Measurements from ENCODE around the gene EPHB1. TPM values are rescaled to one million over a fixed set of nuclear protein-coding genes. Genes with fewer than 3 reads are reported as not detected.

The EPHB1 gene
- total RNA-seq, 4 donors from 2014 or later, result 0.30 to 5.3 (median 2.6) TPM

DNA sequence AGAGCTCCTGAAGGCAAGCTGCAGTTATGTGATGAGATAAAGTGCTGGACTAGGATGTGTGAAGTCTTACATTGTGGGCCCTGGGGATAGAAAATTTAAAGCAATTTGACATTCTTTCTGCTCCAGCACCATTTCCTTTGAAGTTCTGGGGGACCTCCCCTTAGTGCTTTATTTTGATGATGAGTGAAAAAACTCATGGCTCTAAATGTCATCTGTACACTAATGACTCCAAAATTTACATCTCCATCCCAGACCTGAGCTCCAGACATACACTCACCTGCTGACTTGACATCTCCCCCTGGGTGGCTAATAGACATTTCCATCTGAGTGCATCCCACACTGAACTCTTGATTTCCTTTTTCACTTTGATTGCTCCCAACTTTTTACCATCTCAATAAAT lies 276.4 kb downstream of the EPHB1 start:
- Histone ChIP-seq H3K4me3 (no peak overlapping the region), H3K27ac (no peak overlapping the region), H3K36me3 (no peaks in the 10 kb centered on the region), H3K9me3 (peaks cover 0 to 24% (median 0%) of the 10 kb centered on the region in 4 donors), H3K4me1 (no peaks in the 10 kb centered on the region), H3K27me3 (no peaks in the 10 kb centered on the region)
- TF ChIP-seq POLR2A (IDR thresholded peaks at IDR 0.05) (no peak), EP300 (IDR thresholded peaks at IDR 0.05) (no peak)
- TF ChIP-seq, protein P1, sequence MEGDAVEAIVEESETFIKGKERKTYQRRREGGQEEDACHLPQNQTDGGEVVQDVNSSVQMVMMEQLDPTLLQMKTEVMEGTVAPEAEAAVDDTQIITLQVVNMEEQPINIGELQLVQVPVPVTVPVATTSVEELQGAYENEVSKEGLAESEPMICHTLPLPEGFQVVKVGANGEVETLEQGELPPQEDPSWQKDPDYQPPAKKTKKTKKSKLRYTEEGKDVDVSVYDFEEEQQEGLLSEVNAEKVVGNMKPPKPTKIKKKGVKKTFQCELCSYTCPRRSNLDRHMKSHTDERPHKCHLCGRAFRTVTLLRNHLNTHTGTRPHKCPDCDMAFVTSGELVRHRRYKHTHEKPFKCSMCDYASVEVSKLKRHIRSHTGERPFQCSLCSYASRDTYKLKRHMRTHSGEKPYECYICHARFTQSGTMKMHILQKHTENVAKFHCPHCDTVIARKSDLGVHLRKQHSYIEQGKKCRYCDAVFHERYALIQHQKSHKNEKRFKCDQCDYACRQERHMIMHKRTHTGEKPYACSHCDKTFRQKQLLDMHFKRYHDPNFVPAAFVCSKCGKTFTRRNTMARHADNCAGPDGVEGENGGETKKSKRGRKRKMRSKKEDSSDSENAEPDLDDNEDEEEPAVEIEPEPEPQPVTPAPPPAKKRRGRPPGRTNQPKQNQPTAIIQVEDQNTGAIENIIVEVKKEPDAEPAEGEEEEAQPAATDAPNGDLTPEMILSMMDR (IDR thresholded peaks at IDR 0.05), result no peak
- no peak for DNase-seq (ENCODE audit: low spot score in 2 of 2)

DNA sequence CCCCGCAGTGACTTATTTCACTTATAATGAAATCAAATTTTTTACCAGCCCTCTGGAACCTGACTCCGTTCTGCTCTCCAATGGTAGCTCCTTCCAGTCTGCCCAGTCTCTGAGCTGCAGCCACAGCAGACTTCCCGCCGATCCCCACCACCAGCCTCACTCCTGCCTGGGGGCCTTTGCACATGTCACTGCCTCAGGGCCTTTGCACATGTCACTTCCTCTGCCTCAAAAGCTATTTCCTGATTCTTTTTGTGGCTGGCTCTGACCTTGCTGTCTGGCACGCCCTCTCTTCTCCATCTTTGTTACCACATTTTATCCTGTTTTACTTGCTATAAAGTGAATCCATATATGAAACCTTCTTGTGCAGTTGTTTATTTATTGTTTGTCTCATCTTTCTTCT lies 277.4 kb downstream of the EPHB1 start:
- no peaks in the 10 kb centered on the region for H3K27me3 ChIP-seq
- no peaks in the 10 kb centered on the region for H3K4me1 ChIP-seq
- H3K36me3 ChIP-seq, result no peaks in the 10 kb centered on the region
- 86% methylated on average over 5 of the region's 5 CpGs for WGBS, 2 donors
- H3K9me3 ChIP-seq, result peaks cover 0 to 27% (median 0%) of the 10 kb centered on the region in 4 donors
- TF ChIP-seq, protein P1 (IDR thresholded peaks at IDR 0.05), result no peak
- no peak for TF ChIP-seq POLR2A (IDR thresholded peaks at IDR 0.05)
- TF ChIP-seq EP300 (IDR thresholded peaks at IDR 0.05), result no peak
- H3K4me3 ChIP-seq, result no peak overlapping the region
- DNase-seq (ENCODE audit: low spot score in 2 of 2), result no peak
- H3K27ac ChIP-seq, result no peak overlapping the region

DNA sequence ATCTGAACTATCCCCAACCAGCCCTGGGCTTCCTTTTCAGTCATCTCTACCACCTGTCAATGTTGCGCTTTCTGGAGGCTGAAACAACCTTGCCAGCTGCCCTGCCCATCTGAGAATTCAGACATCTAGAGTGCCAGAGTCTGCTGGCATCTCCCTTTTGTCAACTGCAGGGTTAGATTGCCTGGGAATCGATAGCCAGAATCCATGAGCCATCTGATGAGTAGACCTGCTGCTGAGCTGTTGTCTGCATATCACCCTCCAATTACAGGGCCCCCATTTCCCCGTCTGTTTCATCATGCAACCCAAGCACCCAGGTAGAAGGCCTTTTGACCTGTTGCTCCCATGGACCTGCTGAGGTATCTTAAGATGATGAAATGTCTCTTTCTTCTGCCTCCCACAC lies 280.1 kb downstream of the EPHB1 start:
- H3K4me3 ChIP-seq, result no peak overlapping the region
- H3K4me1 ChIP-seq, result no peaks in the 10 kb centered on the region
- no peaks in the 10 kb centered on the region for H3K36me3 ChIP-seq
- WGBS, 2 donors, result 72 to 90% methylated on average over 3 of the region's 3 CpGs
- H3K27me3 ChIP-seq, result no peaks in the 10 kb centered on the region
- H3K27ac ChIP-seq, result no peak overlapping the region
- no peak for DNase-seq (ENCODE audit: low spot score in 2 of 2)
- TF ChIP-seq POLR2A (IDR thresholded peaks at IDR 0.05) (no peak), EP300 (IDR thresholded peaks at IDR 0.05) (no peak)
- TF ChIP-seq, protein P1 (IDR thresholded peaks at IDR 0.05), result no peak
- H3K9me3 ChIP-seq, result peaks cover 0 to 22% (median 0%) of the 10 kb centered on the region in 4 donors

DNA sequence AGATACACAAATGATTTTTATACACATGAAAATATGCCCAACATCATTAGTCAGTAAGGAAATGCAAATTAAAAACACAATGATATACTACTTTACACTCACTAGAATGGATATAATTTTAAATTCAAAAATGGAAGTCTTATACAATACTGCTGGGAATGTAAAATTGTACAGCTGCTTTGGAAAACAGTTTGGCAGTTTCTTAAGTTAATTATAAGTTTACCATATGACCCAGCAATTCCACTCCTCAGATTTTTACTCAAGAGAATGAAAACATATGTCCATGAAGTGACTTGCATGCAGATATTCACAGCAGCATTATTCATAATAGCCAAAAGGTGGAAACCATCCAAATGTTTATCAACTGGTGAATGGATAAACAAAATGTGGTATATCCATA lies 281.3 kb downstream of the EPHB1 start:
- Histone ChIP-seq H3K9me3 (peaks cover 0 to 22% (median 0%) of the 10 kb centered on the region in 4 donors), H3K27me3 (no peaks in the 10 kb centered on the region), H3K36me3 (no peaks in the 10 kb centered on the region), H3K27ac (no peak overlapping the region), H3K4me3 (no peak overlapping the region), H3K4me1 (no peaks in the 10 kb centered on the region)
- no peak for DNase-seq (ENCODE audit: low spot score in 2 of 2)
- TF ChIP-seq, protein P1 (IDR thresholded peaks at IDR 0.05), result no peak
- TF ChIP-seq EP300 (IDR thresholded peaks at IDR 0.05) (no peak), POLR2A (IDR thresholded peaks at IDR 0.05) (no peak)

DNA sequence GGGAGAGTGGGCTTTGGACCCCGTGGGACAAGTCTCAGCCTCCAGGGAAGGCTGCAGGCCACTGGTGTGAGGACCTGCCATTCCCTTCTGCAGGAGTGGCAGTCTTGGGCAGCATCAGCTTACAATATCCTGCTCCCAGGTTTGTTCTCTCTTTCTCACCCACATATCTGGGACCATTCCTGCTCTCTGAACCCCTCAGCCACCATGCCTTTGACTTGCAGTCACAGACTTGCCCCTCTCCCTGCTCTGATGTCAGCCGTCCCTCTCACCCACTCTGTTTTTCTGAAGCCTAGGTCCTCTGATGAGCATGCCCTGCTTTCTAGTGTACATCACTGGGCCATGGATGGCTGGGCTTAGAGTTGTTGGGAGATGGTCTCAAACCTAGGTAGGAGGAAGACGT lies 282.1 kb downstream of the EPHB1 start:
- Histone ChIP-seq H3K9me3 (peaks cover 0 to 22% (median 0%) of the 10 kb centered on the region in 4 donors), H3K27ac (no peak overlapping the region), H3K4me3 (no peak overlapping the region), H3K27me3 (no peaks in the 10 kb centered on the region), H3K4me1 (no peaks in the 10 kb centered on the region), H3K36me3 (no peaks in the 10 kb centered on the region)
- no peak for TF ChIP-seq POLR2A (IDR thresholded peaks at IDR 0.05)
- TF ChIP-seq, protein P1 (IDR thresholded peaks at IDR 0.05), result no peak
- no peak for DNase-seq (ENCODE audit: low spot score in 2 of 2)
- 45 to 48% methylated on average over 3 of the region's 3 CpGs for WGBS, 2 donors
